IMR-90 (cell line): ENCODE results near the gene CXCL8. TPM values are rescaled to one million over a fixed set of nuclear protein-coding genes. Genes with fewer than 3 reads are reported as not detected.

Experiments
- ATAC-seq: fragments of 200-7000 bp; cut with Tn5 transposase; 2 replicates; pipeline ENCODE4 v1.9.1; 2020; ENCODE audit warnings: low read depth, mild to moderate bottlenecking, moderate library complexity
- BruUV-seq: library from RNA; stranded (reverse); fragments of 400-500 nt; replicated peaks from 2 replicates; lab custom pipeline; 2021; lab: Mats Ljungman, UMichigan
- CTCF ChIA-PET: fragments of 300-600 bp; formaldehyde crosslinking; extraction: SDS; loops from one replicate; lab custom pipeline; 2021; ENCODE audit warnings: antibody characterized with exemption; lab: Yijun Ruan, JAX
- POLR2A ChIA-PET: fragments of 300-600 bp; sonication (Branson Sonifier 250); formaldehyde crosslinking; loops from one replicate; lab custom pipeline; 2022; ENCODE audit warnings: antibody characterized with exemption; ENCODE audit not compliant: unreplicated experiment; lab: Charles Lee
- DNase-seq: peaks from one replicate; pipeline ENCODE4 v3.0.0; 2013
- H2AFZ ChIP-seq: replicated peaks from 2 replicates; pipeline ENCODE3; 2013; ENCODE audit warnings: low read length, mild to moderate bottlenecking; ENCODE audit not compliant: poor library complexity
- H2AK5ac ChIP-seq: 2 replicates; pipeline ENCODE4 v1.6.1; 2013; ENCODE audit warnings: low read depth, low read length, inconsistent platforms
- H2AK9ac ChIP-seq: replicated peaks from 2 replicates; pipeline ENCODE3; 2013; ENCODE audit warnings: mild to moderate bottlenecking, low read depth, low read length, moderate library complexity; ENCODE audit not compliant: poor library complexity
- H2BK120ac ChIP-seq: 2 replicates; pipeline ENCODE4 v1.6.1; 2013; ENCODE audit warnings: low read depth, low read length, inconsistent platforms
- H2BK15ac ChIP-seq: 3 replicates; pipeline ENCODE4 v1.6.1; 2013; ENCODE audit warnings: low read depth, low read length, inconsistent platforms
- H2BK20ac ChIP-seq: 2 replicates; pipeline ENCODE4 v1.6.1; 2013; ENCODE audit warnings: low read depth, mild to moderate bottlenecking, inconsistent platforms, low read length, moderate library complexity
- H2BK5ac ChIP-seq: 2 replicates; pipeline ENCODE4 v1.6.1; 2013; ENCODE audit warnings: mild to moderate bottlenecking, low read depth, low read length, inconsistent platforms; ENCODE audit not compliant: poor library complexity, severe bottlenecking
- H3K14ac ChIP-seq: replicated peaks from 2 replicates; pipeline ENCODE4 v1.6.1; 2013; ENCODE audit warnings: low read depth, low read length, inconsistent platforms
- H3K18ac ChIP-seq: 2 replicates; pipeline ENCODE4 v1.6.1; 2013; ENCODE audit warnings: low read depth, low read length, control low read depth
- H3K23ac ChIP-seq: 2 replicates; pipeline ENCODE4 v1.6.1; 2013; ENCODE audit warnings: low read depth, low read length, inconsistent platforms
- H3K27ac ChIP-seq: 2 replicates; pipeline ENCODE4 v1.5.1; 2013; ENCODE audit warnings: mild to moderate bottlenecking, control low read depth, low read length; ENCODE audit not compliant: insufficient read depth
- H3K27me3 ChIP-seq: 2 replicates; pipeline ENCODE4 v1.6.1; 2013; ENCODE audit warnings: low read length; ENCODE audit not compliant: control insufficient read depth, insufficient read depth
- H3K36me3 ChIP-seq: 2 replicates; pipeline ENCODE4 v1.6.1; 2013; ENCODE audit warnings: low read length, mixed read lengths; ENCODE audit not compliant: control insufficient read depth, insufficient read depth
- H3K4ac ChIP-seq: 2 replicates; pipeline ENCODE4 v1.6.1; 2013; ENCODE audit warnings: low read depth, low read length, inconsistent platforms
- H3K4me1 ChIP-seq: 2 replicates; pipeline ENCODE4 v1.6.1; 2013; ENCODE audit warnings: low read length, mixed read lengths; ENCODE audit not compliant: control insufficient read depth, insufficient read depth
- H3K4me2 ChIP-seq: 2 replicates; pipeline ENCODE4 v1.6.1; 2013; ENCODE audit warnings: low read depth, mild to moderate bottlenecking, control low read depth, low read length, moderate library complexity
- H3K4me3 ChIP-seq: 2 replicates; pipeline ENCODE4 v1.5.1; 2013; ENCODE audit warnings: low read depth, mild to moderate bottlenecking, control low read depth, low read length, moderate library complexity; ENCODE audit not compliant: insufficient read depth
- H3K56ac ChIP-seq: 2 replicates; pipeline ENCODE4 v1.6.1; 2013; ENCODE audit warnings: low read length, inconsistent platforms; ENCODE audit not compliant: insufficient read depth; ENCODE audit errors: extremely low read depth
- H3K79me1 ChIP-seq, 2 experiments: 2 replicates each; pipeline ENCODE4 v1.6.1; 2013; ENCODE audit warnings: low read length in 2 of 2, inconsistent platforms in 1 of 2, low read depth in 1 of 2
- H3K9ac ChIP-seq: 2 replicates; pipeline ENCODE4 v1.6.1; 2013; ENCODE audit warnings: low read depth, low read length, control low read depth
- H3K9me1 ChIP-seq: 2 replicates; pipeline ENCODE4 v1.6.1; 2013; ENCODE audit warnings: low read length, inconsistent platforms; ENCODE audit not compliant: insufficient read depth
- H3K9me3 ChIP-seq: 2 replicates; pipeline ENCODE4 v1.6.1; 2013; ENCODE audit warnings: low read length; ENCODE audit not compliant: control insufficient read depth, insufficient read depth
- H4K20me1 ChIP-seq: 2 replicates; pipeline ENCODE4 v1.6.1; 2013; ENCODE audit warnings: low read length, inconsistent platforms; ENCODE audit not compliant: insufficient read depth
- H4K5ac ChIP-seq: 2 replicates; pipeline ENCODE4 v1.6.1; 2013; ENCODE audit warnings: mild to moderate bottlenecking, low read depth, low read length, control low read depth
- H4K8ac ChIP-seq, 2 experiments: 2 replicates each; pipeline ENCODE4 v1.6.1; 2013; ENCODE audit warnings: low read depth in 2 of 2, low read length in 2 of 2, control low read depth in 1 of 2, inconsistent platforms in 1 of 2
- H4K91ac ChIP-seq: 2 replicates; pipeline ENCODE4 v1.6.1; 2013; ENCODE audit warnings: low read depth, low read length, inconsistent platforms; ENCODE audit not compliant: insufficient read depth
- BHLHE40 ChIP-seq: fragments of 150-350 bp; IDR thresholded peaks from 2 replicates; pipeline ENCODE4 v1.6.1; 2016; ENCODE audit warnings: mild to moderate bottlenecking, low read depth, low read length
- CEBPB ChIP-seq: IDR thresholded peaks from 2 replicates; pipeline ENCODE4 v1.6.1; 2012; ENCODE audit warnings: low read depth, low read length, improper control_type of control experiment
- CHD1 ChIP-seq: IDR thresholded peaks from 2 replicates; pipeline ENCODE4 v1.6.1; 2012; ENCODE audit warnings: low read depth, low read length, improper control_type of control experiment
- FOS ChIP-seq: fragments of 150-350 bp; IDR thresholded peaks from 2 replicates; pipeline ENCODE4 v1.6.1; 2016; ENCODE audit warnings: low read depth, low read length
- MAFK ChIP-seq: IDR thresholded peaks from 2 replicates; pipeline ENCODE4 v1.6.1; 2012; ENCODE audit warnings: low read depth, low read length, improper control_type of control experiment
- MAZ ChIP-seq: IDR thresholded peaks from 2 replicates; pipeline ENCODE4 v1.6.1; 2012; ENCODE audit warnings: low read depth, mild to moderate bottlenecking, low read length, improper control_type of control experiment, moderate library complexity, borderline replicate concordance
- MXI1 ChIP-seq: IDR thresholded peaks from 2 replicates; pipeline ENCODE4 v1.6.1; 2012; ENCODE audit warnings: low read depth, mild to moderate bottlenecking, low read length, moderate library complexity, borderline replicate concordance
- NFE2L2 ChIP-seq: fragments of 150-350 bp; IDR thresholded peaks from 2 replicates; pipeline ENCODE4 v1.6.1; 2016; ENCODE audit warnings: low read depth, mild to moderate bottlenecking, low read length
- POLR2A ChIP-seq: IDR thresholded peaks from 2 replicates; pipeline ENCODE4 v1.6.1; 2012; ENCODE audit warnings: mild to moderate bottlenecking, low read depth, low read length
- RAD21 ChIP-seq: IDR thresholded peaks from 2 replicates; pipeline ENCODE4 v1.6.1; 2012; ENCODE audit warnings: low read length, improper control_type of control experiment
- RCOR1 ChIP-seq: IDR thresholded peaks from 2 replicates; pipeline ENCODE4 v1.6.1; 2012; ENCODE audit warnings: mild to moderate bottlenecking, low read length, improper control_type of control experiment; ENCODE audit not compliant: insufficient replicate concordance
- RFX5 ChIP-seq: IDR thresholded peaks from 2 replicates; pipeline ENCODE4 v1.8.0; 2012; ENCODE audit warnings: low read depth, mild to moderate bottlenecking, low read length, moderate library complexity
- SMC3 ChIP-seq: fragments of 150-350 bp; IDR thresholded peaks from 2 replicates; pipeline ENCODE4 v1.6.1; 2016; ENCODE audit warnings: low read depth, mild to moderate bottlenecking, antibody characterized with exemption, low read length, moderate library complexity
- WGBS, 2 experiments: methylation state at CpG; one replicate each; pipeline versions ENCODE4 v1.1.5 to v1.1.7; 2013; ENCODE audit warnings: missing lambda C conversion rate in 2 of 2; ENCODE audit not compliant: insufficient read length in 1 of 2; ENCODE audit errors: extremely low coverage in 2 of 2; 5-methylcytosine and 5-hydroxymethylcytosine counted together
- dilution Hi-C: fragments of 300-500 bp; cut with HindIII; formaldehyde crosslinking; loops from one replicate; pipeline ENCODE4 v1.14.3; 2018; ENCODE audit warnings: low sequenced_read_pairs; ENCODE audit not compliant: unreplicated experiment
- in situ Hi-C: fragments of 300-500 bp; cut with MboI; formaldehyde crosslinking; loops from 3 replicates; pipeline ENCODE4 v1.14.3; 2019; ENCODE audit warnings: low sequenced_read_pairs, inconsistent platforms, mixed read lengths
- intact Hi-C: fragments of 100-400 bp; cut with micrococcal nuclease; formaldehyde crosslinking; loops from 2 replicates; pipeline ENCODE4 v1.10.0; 2022
- polyA plus RNA-seq, 3 experiments: library from polyadenylated mRNA; depleted of rRNA; stranded (reverse); fragments of >200 nt; gene quantifications; 2 replicates each; pipeline ENCODE4 v1.2.3, GENCODE V29; 2012; ENCODE audit warnings: low replicate concordance in 1 of 3
- total RNA-seq: library from RNA; depleted of rRNA; stranded (reverse); fragments of >200 nt; gene quantifications from 2 replicates; pipeline ENCODE4 v1.2.3, GENCODE V29; 2012
- TF ChIP-seq, protein P1 (sequence below): fragments of 150-350 bp; IDR thresholded peaks from 2 replicates; pipeline ENCODE4 v1.6.1; 2016; ENCODE audit warnings: low read depth, mild to moderate bottlenecking, low read length, moderate library complexity, borderline replicate concordance
- TF ChIP-seq, protein P2 (sequence below): fragments of 150-350 bp; IDR thresholded peaks from 2 replicates; pipeline ENCODE4 v1.6.1; 2017; ENCODE audit warnings: mild to moderate bottlenecking, antibody characterized with exemption, low read length, low read depth
- TF ChIP-seq, protein P3 (sequence below): conservative IDR thresholded peaks from 2 replicates; pipeline ENCODE4 v1.5.1; 2012; ENCODE audit warnings: mild to moderate bottlenecking, low read depth, low read length, improper control_type of control experiment

Gene CXCL8
- total and polyA plus RNA-seq, 2 of the 4 experiments (the other 2 are of a cell fraction), result 2.2 to 2.7 TPM

DNA sequence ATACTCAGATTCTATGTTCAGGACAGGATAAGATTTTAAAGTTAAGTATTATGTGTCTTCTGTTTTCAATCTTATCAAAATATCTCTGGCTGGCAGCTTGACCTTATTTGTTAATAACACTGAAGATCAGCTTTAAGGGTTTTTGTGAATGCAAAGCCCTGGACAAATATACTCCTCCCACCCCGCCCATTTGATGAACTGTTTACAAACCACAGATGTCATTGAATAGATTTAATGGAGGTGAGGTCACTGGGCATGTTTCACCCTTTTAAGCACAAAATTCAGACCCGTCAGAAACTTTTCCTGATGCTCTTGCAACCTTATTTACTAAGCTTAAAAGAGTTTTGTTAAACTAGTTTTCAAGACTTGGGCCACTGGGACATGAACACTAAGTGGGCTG lies 10.1 kb upstream of the CXCL8 start:
- Histone ChIP-seq H2AFZ (no peak overlapping the region), H3K23ac (no peak overlapping the region), H2BK15ac (peak overlapping the region; percentile 19; the same call in 1 of the 3 replicates), H3K4me1 (peaks cover 12% of the 10 kb centered on the region), H3K18ac (no peak overlapping the region), H3K79me1 (no peaks in the 10 kb centered on the region), H4K20me1 (no peaks in the 10 kb centered on the region), H3K4me2 (no peak overlapping the region), H3K9me3 (no peaks in the 10 kb centered on the region), H3K9me1 (peaks cover 4% of the 10 kb centered on the region; the same call in 1 of the 2 replicates), H3K56ac (no peak overlapping the region), H3K36me3 (no peaks in the 10 kb centered on the region), H2AK9ac (no peak overlapping the region), H4K91ac (no peak overlapping the region), H4K5ac (no peak overlapping the region), H3K14ac (peak overlapping the region; percentile 24; the same call in 1 of the 2 replicates), H2AK5ac (peak overlapping the region; percentile 72), H2BK20ac (no peak overlapping the region), H2BK120ac (no peak overlapping the region), H3K4me3 (no peak overlapping the region), H2BK5ac (no peak overlapping the region), H3K4ac (no peak overlapping the region), H3K27me3 (no peaks in the 10 kb centered on the region), H3K27ac (no peak overlapping the region), H4K8ac (no peak overlapping the region), H3K9ac (no peak overlapping the region)
- dilution Hi-C loops (no loop called here), in situ Hi-C loops (no loop called here), intact Hi-C loops (no loop called here)
- no CpG with 5 or more reads among the region's 2 CpGs for WGBS, 2 experiments
- ATAC-seq, result no peak
- CTCF ChIA-PET, result interaction anchor here (0.6 to 1.4 kb wide), 8 partner anchors 18 to 307 kb away, joined by 3 to 5 read pairs (median 4); no protein-coding TSS in a partner anchor
- POLR2A ChIA-PET, result no interaction called here
- BruUV-seq, result no TSS peak
- no peak for TF ChIP-seq POLR2A
- no peak for TF ChIP-seq NFE2L2
- no peak for TF ChIP-seq MXI1
- no peak for TF ChIP-seq MAZ
- TF ChIP-seq SMC3, result no peak
- no peak for TF ChIP-seq FOS
- no peak for TF ChIP-seq RAD21
- TF ChIP-seq CEBPB, result no peak
- TF ChIP-seq MAFK, result no peak
- TF ChIP-seq BHLHE40, result no peak
- TF ChIP-seq, protein P1, sequence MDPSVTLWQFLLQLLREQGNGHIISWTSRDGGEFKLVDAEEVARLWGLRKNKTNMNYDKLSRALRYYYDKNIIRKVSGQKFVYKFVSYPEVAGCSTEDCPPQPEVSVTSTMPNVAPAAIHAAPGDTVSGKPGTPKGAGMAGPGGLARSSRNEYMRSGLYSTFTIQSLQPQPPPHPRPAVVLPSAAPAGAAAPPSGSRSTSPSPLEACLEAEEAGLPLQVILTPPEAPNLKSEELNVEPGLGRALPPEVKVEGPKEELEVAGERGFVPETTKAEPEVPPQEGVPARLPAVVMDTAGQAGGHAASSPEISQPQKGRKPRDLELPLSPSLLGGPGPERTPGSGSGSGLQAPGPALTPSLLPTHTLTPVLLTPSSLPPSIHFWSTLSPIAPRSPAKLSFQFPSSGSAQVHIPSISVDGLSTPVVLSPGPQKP, result no peak
- TF ChIP-seq CHD1, result no peak
- TF ChIP-seq RFX5, result no peak
- TF ChIP-seq RCOR1, result no peak
- TF ChIP-seq, protein P2, sequence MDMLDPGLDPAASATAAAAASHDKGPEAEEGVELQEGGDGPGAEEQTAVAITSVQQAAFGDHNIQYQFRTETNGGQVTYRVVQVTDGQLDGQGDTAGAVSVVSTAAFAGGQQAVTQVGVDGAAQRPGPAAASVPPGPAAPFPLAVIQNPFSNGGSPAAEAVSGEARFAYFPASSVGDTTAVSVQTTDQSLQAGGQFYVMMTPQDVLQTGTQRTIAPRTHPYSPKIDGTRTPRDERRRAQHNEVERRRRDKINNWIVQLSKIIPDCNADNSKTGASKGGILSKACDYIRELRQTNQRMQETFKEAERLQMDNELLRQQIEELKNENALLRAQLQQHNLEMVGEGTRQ, result no peak
- TF ChIP-seq, protein P3, sequence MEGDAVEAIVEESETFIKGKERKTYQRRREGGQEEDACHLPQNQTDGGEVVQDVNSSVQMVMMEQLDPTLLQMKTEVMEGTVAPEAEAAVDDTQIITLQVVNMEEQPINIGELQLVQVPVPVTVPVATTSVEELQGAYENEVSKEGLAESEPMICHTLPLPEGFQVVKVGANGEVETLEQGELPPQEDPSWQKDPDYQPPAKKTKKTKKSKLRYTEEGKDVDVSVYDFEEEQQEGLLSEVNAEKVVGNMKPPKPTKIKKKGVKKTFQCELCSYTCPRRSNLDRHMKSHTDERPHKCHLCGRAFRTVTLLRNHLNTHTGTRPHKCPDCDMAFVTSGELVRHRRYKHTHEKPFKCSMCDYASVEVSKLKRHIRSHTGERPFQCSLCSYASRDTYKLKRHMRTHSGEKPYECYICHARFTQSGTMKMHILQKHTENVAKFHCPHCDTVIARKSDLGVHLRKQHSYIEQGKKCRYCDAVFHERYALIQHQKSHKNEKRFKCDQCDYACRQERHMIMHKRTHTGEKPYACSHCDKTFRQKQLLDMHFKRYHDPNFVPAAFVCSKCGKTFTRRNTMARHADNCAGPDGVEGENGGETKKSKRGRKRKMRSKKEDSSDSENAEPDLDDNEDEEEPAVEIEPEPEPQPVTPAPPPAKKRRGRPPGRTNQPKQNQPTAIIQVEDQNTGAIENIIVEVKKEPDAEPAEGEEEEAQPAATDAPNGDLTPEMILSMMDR, result no peak
- DNase-seq, result no peak
